PC-9 (cell line): ENCODE measurements around the gene SYMPK.

Experiments used
- EZH2 ChIP-seq: fragments of 200-600 bp; sonication (generic); IDR thresholded peaks from 2 replicates; pipeline ENCODE4 v1.8.0; 2017; ENCODE audit warnings: antibody characterized with exemption, low read depth
- TF ChIP-seq, protein P1 (sequence below): fragments of 200-600 bp; sonication (generic); conservative IDR thresholded peaks from 2 replicates; pipeline ENCODE4 v1.6.1; 2017; ENCODE audit warnings: mixed run types, antibody characterized with exemption, mild to moderate bottlenecking, moderate library complexity

GRCh38 chr19:45862271-45862563 is 730 bp downstream of the SYMPK start:
- TF ChIP-seq, protein P1, sequence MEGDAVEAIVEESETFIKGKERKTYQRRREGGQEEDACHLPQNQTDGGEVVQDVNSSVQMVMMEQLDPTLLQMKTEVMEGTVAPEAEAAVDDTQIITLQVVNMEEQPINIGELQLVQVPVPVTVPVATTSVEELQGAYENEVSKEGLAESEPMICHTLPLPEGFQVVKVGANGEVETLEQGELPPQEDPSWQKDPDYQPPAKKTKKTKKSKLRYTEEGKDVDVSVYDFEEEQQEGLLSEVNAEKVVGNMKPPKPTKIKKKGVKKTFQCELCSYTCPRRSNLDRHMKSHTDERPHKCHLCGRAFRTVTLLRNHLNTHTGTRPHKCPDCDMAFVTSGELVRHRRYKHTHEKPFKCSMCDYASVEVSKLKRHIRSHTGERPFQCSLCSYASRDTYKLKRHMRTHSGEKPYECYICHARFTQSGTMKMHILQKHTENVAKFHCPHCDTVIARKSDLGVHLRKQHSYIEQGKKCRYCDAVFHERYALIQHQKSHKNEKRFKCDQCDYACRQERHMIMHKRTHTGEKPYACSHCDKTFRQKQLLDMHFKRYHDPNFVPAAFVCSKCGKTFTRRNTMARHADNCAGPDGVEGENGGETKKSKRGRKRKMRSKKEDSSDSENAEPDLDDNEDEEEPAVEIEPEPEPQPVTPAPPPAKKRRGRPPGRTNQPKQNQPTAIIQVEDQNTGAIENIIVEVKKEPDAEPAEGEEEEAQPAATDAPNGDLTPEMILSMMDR: no peak
- no peak for TF ChIP-seq EZH2
